Stimulated activated naive CD8-positive, alpha-beta T cell treated with anti-CD3 and anti-CD28 coated beads, Interleukin-15, Interleukin-2, amounts not matched to agents 100 U/mL and 50 U/mL, for 24 hours (primary cell): ENCODE measurements around the gene SLC16A8.
"Not testable (repeated sequence)": the region's sequence is repeated elsewhere in the genome, so short reads cannot be mapped to it uniquely, and the experiment has no call there.

Experiments
- ATAC-seq: fragments of 150-1000 bp; cut with Tn5 transposase; one replicate; pipeline ENCODE4 v1.10.0; 2021
- DNase-seq: peaks from one replicate; pipeline ENCODE4 v3.0.0; 2021

SLC16A8 gene, protein sequence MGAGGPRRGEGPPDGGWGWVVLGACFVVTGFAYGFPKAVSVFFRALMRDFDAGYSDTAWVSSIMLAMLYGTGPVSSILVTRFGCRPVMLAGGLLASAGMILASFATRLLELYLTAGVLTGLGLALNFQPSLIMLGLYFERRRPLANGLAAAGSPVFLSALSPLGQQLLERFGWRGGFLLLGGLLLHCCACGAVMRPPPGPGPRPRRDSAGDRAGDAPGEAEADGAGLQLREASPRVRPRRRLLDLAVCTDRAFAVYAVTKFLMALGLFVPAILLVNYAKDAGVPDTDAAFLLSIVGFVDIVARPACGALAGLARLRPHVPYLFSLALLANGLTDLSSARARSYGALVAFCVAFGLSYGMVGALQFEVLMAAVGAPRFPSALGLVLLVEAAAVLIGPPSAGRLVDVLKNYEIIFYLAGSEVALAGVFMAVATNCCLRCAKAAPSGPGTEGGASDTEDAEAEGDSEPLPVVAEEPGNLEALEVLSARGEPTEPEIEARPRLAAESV

DNA sequence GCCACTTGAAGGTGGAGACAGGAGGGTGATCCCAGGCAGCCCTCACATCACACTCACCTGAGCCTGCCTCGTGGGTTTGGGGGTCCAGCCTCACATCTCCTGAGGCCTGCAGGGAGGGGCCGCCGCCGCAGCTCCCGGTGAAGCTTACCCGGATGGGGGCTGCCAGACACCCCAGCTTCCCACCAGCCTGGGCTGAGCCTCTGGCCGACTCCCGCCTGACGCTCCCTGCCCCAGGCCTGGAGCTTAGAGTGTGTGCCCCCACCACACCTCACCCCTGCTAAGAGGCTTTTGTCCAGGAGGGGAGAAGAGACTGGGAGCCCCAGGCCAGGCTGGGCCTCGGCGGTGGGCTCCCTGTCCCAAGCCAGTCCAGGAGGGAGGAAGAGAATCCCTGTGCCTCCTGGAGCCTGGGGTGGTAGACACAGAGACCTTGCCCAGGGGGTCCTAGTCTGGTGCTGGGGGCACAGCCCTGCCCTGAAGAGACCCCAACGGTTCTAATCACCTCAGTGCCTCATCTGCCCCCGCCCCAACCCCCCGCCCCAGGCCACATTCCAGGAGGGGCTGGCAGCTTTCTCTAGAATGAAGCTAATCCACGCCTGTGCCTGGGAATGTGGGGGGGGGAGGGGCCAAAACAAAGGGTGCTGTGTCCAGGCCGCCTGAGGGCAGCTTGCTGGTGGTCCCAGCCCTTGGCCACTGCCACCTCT is at the start of gene SLC16A8:
Gene SLC16A8 (minus strand): TSS at position 254 of the 701 bp plus-strand sequence. CDS start 1,311 bp downstream, outside the sequence.
- ATAC-seq (no peak), DNase-seq (no peak)

DNA sequence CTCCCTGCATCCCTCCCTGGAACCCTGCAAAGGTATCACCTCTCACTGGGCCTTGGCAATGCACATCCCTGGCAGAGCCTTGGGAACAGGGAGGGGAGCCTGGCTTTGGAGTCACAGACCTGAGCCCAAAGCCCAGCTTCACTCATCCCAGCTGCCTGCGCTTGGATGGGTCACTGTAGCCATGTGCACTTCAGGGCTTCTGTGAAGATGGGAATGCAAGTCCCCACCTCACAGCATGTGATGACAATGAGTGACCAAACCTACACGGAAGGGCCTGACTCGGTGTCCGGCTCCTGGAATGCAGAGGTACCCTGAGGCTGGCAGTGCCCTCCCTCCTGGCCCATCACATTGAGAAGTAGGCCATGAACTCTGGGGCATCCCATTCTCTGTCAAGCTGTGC is 49.3 kb upstream of the SLC16A8 start:
- no peak for DNase-seq
- no peak for ATAC-seq

DNA sequence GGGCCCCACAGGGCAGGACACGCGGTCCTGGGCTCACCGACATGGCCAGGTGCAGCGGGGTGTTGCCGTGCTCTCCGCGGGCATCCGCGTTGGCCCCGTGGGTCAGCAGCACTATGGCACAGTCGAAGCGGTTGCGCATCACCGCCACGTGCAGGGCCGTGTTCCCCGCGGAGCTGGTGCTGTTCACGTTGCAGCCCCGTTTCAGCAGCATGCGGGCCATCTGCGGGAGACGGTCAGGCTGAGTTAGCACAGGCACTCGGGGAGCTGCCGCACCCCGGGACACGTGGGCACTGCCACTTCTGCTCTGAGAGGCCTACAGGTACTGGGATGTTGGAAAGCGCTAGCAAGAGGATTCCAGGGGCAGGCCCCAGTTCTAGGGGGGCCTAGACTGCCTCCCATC is 48.8 kb upstream of the SLC16A8 start:
- no peak for DNase-seq
- ATAC-seq = no peak

DNA sequence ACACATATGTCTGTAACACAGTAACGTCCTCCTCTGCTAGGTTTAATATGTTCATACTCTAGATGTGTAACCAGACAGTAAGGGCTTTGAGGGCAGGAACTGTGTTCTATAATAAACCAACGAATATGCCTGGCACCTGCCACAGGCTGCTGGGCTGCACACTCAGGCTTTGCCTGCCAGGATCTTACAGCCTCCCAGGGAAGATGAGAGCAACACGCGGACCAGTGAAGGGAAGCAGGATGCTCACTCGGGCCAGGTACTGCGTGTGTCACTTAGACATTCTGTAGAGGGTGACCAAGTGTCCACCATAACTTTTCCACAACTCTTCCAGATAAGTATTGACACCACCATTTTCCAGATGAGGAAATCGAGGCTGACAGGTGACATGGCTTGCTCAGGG is 48.2 kb upstream of the SLC16A8 start:
- DNase-seq (no peak), ATAC-seq (no peak)

DNA sequence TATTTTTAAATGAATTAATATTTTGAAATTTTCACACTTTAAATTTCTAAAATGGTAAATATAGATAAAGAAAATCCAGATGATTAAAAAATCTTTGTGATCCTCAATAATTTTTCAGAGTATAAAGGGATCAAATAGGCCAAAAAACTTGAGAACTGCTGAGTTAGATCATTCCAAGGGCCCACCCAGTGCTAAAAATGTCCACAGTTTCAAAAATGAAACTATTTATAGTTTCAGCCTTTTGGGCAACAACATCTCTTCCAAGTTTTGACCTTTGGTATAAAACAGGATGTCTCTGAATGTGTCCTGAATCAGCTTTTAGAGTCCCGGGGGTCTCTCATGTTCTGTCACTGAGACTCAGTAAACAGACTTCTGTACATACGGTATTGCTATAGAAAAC is 47.4 kb upstream of the SLC16A8 start:
- DNase-seq = no peak

DNA sequence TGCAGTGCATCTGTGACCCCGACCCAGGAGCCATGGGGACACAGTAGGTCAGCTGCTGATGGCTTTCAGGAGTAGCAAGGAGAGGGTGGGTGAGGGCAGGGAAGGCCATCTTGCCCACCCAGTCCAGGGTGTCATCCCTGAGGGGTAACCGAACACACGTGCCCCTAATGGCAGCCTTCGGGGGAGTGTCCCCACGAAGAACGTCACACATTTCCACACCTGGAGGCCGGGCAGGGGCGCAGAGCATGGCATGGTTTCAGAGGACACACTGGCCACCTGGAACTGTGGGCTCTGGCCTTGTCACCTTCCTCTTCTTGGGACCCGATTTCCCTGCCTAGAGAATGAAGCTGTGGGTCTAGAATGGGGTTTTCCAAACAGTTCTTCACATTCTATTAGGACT is 45.9 kb upstream of the SLC16A8 start:
- ATAC-seq (no peak), DNase-seq (no peak)

More for the DNA sequence above, 47.4 kb upstream of the SLC16A8 start:
- no peak for ATAC-seq

DNA sequence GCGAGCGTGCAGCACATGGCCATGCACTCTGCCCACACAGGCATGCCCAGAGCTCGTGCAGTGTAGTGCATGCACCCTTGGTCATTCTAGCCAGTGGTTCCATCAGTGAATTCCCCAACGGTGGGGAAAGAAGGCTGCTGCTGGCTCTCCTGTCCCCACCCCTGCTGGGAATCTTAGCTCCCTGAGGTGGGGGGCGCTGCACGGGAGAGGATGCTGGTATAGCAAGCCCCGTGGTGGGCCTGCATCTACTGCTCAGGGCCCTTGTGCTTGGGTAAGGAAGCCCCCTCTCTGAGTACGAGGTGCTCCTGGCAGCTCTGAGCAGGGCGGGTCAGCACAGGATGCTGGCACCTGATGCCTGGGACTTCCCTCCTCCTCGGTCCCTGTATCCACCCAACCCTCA is 45.0 kb upstream of the SLC16A8 start:
- DNase-seq (no peak), ATAC-seq (no peak)

DNA sequence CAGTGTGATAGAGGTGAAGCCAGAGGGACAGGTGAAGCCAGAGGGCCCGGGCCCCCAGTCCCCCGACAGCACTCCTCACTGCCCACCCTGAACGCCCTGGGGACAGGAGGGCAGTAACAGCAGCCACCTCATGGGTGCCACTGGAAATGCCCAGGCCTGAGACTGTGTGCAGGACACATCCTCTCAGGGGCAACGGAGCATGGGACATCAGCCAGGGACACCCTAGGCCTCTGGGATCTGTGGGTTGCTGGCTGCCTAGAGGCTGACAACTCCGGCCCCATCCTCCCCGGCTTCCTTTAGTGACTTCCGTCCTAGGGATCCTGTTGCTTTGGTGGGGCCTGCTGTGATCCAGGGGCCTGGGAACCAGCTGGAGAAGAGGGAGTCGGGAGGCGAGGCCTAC is 43.9 kb upstream of the SLC16A8 start:
- ATAC-seq (no peak), DNase-seq (no peak)

DNA sequence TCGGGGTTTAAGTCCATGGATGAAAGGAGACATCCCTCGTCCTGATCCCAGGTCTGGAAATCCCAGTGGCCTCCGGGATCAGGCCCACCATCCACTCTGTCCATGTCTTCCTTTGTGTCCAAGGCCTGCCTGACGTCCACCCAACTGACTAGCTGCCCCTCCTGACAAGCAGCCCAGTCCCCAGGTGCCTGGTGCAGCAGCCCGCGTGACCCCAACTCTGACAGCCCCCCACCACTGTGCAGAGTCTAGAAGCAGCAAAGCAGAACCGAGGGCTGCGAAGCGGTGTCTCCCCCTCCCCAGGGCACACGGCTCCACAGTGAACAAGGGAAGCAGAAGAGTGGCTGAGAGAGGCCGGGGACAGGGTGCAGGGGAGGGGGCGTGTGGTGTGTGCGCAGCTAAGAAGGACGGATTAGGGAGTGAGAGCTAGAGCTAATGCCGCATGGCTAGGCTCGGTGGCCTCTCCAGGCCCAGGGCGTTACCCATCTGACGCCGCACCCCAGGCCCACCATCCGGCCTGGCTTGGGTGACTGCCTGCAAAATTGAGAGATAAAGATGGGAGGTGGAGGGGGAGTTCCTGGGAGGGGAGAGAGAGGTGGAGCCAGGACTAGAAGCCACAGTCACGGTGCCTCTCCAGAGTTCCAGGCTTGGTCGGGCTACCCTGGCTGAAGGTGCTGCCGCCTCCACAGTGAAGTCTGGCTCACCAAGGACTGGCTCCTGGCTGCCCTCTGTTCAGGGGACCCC is 43.1 kb upstream of the SLC16A8 start:
- DNase-seq (no peak), ATAC-seq (no peak)

DNA sequence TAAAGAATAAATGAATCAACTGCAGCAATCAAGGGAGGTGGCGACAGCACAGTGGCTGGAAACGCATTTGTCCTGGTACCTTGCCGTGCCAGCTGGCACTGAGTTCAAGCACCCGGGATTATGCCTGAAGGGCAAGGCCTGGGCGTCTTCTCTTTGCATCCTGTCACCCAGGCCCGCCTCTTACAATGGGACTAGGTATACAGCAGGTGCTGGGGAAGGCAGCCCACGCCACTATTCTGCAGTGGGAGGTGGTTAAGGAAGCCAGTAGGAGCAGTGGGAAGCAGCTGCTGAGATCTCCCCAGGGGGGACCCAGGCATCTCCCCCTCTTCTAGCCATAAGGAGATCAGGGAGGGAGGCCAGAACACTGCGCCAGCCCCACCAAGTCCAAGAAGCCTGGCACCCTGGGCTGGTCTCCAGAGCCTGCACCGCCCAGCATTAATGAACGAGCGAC is 41.8 kb upstream of the SLC16A8 start:
- no peak for DNase-seq
- ATAC-seq = no peak

DNA sequence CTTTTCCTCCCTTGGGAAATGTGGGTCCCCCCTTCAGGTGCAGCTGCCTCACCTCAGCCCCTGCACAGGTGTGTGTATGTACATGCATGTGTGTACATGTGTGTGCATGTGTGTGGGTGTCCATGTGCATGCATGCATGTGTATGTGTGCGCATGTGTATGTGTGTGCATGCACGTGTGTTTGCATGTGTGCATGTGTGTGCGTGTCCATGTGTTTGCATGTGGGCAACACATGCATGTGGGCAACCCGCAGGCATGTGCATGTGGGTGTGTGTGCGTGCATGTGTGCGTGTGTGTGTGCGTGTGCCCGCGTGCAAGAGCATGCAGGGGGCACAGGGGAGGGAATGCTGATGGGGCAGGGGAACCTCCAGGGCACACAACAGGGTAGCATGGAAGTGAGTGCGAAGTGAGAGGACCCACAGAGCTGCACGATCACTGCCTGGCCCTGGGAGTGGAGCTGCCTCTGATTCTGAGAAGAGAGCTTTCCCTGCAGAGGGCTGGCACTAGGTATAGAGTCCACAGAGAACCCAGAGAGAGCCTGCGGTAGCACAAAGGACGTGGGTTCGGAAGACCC is 41.1 kb upstream of the SLC16A8 start:
- ATAC-seq (no peak), DNase-seq (no peak)

DNA sequence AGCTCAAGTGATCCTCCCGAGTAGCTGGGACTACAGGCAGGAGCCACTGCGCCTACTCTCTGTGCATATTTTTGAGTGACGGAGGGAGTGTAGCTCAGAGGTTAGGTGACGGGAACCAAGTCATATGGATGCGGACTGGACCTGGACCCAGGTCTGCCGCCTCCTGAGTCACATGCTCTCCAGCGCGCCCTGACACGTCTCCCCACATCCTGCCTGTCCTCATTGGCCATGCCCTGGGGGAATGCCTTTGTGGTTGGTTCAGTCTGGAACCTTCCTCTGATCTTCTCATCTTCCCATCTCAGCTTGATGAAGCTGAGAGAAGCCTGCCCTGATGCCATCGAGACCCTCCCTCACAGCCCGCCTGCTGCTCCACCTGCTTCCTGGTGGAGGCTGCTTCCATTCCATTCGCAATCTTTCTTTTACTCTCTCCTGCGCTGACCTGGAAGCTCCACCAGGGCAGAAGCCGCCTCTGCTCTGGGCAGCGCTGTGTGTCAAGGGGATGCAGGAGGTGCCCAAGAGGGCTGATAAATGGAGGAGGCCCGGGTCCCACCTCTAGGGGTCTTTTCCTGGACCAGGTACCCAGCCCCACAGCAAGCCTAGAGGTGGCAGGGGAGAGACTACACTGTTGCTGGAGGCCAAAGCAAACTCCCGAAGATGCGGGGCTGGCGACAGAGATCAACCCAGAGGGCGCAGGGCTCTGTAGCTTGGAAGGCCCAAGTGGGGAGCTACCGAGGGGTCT is 40.4 kb upstream of the SLC16A8 start:
- ATAC-seq (no peak), DNase-seq (no peak)

DNA sequence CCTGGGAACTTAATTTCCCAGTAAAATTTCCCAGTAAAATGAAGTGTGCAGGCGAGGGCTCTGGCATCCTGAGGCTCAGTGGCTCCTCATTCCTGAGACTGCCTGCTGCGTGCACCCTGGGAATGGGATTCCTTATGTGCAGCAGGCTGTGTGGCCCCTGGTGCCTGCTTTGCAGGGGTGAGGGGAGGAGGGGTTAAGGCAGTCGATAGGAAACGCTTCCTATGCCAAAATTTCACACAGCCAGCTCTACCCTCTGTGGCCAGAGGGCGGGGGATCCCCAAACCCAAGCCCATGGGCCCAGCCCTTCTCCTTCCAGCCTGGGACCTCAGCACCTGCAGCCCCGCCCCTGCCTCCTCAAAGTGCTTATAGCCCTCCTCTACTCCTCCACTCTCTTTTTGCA is 38.6 kb upstream of the SLC16A8 start:
- ATAC-seq = no peak
- no peak for DNase-seq

DNA sequence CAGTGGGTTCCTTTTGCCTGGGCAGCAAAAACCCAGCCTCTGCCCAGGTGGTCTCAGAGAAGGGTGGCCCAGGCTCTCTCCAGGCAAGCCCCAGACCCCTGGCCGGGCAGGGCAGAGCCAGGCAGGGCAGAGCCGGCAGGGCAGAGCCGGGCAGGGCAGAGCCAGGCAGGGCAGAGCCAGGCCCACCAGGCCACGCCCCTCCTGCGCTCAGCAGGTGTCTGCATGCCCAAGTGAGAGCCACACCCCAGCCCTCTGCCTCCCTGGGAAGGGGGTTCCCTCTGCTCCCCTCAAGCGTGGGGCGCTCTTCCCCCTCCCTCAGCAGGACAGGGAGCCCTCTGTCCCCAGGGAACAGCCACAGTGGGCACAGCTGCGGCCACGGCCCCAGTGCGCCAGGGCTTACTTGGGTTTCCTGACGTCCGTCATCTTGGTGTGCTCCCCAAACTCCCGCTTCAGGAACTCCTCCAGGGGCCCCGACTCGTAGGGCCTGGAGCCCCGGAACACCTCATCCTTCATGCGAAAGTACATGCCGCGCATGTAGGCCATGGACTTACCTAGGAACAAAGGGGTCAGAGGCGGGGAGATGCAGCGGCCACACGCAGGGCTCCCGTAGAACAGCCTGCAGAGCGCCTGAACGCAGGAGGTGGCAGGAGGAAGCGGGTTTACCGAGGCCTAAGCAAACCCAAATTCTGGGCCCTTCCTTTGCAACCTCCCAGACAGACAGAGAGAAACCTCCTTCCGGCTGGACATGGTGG is 36.6 kb upstream of the SLC16A8 start:
- DNase-seq (no peak), ATAC-seq (no peak)

DNA sequence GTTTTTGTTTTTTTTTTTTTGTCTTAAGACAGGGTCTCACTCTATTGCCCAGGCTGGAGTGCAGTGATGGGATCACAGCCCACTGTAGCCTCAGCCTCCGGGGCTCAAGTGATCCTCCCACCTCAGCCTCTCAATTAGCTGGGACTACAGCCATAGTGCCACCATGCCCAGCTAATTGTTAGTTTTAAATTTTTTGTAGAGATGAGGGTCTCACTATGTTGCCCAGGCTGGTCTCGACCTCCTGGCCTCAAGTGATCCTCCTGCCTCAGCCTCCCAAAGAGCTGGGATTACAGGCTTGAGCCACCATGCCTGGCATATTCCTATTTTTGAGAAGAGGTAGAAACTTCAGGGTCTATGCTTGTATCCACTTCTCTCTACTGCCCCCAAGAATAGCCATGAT is 34.8 kb upstream of the SLC16A8 start:
- ATAC-seq, DNase-seq: not testable (repeated sequence)

DNA sequence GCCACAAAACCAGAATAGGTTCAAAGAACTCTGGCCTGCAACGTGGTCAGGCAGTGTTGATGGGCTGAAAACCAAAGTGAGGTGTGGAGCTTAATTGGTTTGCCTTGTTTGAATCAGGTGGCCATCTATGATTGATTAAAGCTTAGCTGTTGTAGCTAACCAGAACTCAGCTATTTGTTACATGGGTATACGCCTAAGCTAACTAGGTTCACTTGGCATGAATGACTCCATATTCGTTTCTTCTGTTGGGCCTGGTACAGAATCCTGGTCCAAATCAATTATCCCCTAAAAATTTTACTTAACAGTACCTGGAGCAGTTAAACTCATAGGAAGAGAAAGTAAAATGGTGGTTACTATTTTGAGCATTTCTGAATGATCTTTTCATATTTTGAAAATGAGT is 34.2 kb upstream of the SLC16A8 start:
- ATAC-seq (no peak), DNase-seq (no peak)

DNA sequence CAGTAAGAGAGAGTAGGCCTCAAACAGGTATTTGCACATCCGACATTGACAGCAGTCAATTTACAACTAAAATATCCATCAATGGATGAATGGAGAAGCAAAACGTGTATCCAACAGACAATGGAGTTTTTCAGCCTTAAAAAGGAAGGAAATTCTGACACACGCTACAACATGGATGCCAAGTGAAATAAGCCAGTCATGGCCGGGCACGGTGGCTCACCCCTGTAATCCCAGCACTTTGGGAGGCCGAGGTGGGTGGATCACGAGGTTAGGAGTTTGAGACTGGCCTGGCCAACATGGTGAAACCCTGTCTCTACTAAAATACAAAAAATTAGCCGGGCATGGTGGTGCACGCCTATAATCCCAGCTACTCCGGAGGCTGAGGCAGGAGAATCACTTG is 33.6 kb upstream of the SLC16A8 start:
- ATAC-seq, DNase-seq: not testable (repeated sequence)

DNA sequence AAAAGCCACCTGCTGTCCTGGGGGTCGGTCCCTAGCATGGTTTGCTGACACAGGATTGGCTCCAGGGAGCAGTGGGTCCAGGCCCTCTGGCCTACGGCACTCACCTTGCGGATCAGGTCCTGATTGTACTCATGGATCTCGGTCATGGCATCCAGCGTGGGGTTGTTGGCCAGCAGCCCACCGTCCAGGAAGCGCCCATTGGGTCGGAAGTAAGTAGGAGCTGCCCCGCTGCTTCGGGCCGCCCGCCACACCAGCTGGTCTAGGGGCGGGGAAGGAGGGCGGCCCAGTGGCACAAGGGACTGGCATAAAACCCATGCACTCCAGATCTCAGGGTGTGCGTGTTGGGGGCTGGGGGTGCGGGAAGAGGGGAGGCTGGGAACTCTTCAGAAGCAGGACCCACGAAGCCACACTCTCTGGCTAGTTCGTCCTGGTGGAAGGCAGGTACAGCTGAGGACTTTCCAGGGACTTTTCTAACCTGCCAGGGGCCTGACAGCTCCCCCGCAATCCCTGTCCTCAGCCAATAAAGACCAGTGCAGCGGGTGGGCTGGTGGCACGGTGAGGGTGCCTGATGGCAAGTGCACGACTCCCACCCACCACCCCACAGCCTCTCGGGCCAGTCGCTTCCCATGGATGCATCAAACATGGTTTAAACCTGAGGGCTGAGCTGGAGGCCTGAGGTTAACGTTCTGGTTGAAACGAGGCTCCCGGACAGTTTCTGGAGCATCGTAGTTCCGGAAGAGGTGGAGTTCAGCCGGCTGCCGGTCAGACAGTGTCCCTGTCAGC is 31.6 kb upstream of the SLC16A8 start:
- DNase-seq (no peak), ATAC-seq (no peak)

DNA sequence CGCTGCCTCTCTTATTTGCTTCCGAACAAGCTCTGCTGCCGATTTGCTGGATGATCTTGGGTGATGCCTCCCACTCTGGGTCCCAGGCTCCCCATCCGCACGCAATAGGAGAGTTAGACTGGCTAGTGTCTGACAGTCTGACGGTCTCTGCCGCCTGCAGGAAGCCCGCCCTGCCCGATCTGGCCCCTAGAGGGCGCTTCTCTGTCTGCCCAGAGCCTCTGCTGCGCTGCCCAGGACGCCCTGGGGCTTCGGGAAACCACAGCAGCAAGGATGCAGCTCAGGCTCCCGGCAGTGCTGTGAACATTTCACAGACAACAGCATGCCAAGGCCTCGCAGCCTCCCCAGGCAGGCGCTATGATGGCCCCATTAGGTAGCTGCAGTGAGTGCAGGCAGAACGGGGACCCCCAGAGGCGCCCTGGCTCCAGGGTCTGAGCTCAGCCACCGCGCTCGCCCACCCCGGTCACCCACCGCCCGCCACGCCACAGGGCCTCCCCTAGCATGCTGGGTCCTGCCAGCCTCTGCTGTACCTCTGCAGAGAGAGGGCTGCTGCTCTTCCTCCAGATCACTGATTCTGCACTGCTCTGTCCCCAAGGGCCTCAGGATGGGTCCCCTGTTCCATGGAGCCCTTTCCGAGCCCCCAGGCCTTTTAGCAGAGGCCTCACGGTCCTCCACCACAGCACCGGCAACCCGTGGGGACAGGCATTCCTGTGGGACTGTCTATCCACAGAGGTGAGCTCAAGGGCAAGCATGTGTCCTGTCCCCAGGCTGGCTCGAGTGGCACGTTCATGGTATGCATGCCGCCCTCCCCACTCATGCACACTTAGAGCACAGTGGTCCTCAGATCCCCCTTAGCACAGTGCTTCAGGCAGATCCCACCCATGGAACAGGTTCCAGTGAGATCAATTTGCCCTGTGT is 30.8 kb upstream of the SLC16A8 start:
- ATAC-seq (peak; percentile 83), DNase-seq (peak; percentile 89)
